Myocyte (in vitro differentiated cells): ENCODE results near the gene CMTM3. TPM values are rescaled to one million over a fixed set of nuclear protein-coding genes. Genes with fewer than 3 reads are reported as not detected.
"Not testable (repeated sequence)": the region's sequence is repeated elsewhere in the genome, so short reads cannot be mapped to it uniquely, and the experiment has no call there.

ENCODE experiments used
- DNase-seq: peaks from one replicate; pipeline ENCODE4 v3.0.0-alpha.2; 2012; ENCODE audit warnings: low read depth
- total RNA-seq: library from RNA; depleted of rRNA; stranded (reverse); fragments of >200 nt; gene quantifications from 2 replicates; pipeline ENCODE4 v1.2.3, GENCODE V29; 2014

Gene CMTM3
- total RNA-seq, 1 donor from 2014 or later, result 19.0 TPM

DNA sequence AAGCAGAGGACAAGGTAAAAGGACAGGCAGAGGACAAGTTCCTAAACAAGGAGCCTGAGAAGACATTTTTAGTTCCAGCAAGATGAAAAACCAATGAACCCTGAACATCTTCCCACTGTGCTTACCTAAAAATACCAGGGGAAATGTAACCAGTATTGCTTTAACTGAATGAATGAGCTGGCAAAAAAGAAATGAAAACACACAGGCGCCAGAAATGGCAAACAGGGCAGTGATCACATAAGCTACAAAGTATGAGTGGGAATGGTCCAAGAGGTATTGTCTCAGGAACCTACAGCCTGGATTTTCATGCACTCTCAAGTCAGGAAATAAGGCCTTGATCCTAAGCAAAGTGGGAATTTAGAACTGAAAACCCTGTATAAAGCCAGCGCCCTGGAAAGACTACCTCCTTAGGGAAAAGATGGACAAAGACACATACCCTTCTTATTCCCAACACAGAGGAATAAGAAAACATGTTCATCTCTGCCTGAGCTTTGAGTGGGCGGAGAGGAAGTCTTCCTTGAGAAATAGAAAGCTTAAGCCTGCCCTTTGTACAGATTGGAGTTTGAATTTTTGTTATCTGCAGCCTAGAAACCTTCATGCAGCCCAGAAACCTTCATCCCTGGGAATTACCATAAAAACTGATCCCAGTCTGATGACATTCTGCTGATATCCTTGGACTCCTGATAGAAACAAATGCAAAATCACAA is 23.1 kb upstream of the CMTM3 start:
- no peak for DNase-seq

DNA sequence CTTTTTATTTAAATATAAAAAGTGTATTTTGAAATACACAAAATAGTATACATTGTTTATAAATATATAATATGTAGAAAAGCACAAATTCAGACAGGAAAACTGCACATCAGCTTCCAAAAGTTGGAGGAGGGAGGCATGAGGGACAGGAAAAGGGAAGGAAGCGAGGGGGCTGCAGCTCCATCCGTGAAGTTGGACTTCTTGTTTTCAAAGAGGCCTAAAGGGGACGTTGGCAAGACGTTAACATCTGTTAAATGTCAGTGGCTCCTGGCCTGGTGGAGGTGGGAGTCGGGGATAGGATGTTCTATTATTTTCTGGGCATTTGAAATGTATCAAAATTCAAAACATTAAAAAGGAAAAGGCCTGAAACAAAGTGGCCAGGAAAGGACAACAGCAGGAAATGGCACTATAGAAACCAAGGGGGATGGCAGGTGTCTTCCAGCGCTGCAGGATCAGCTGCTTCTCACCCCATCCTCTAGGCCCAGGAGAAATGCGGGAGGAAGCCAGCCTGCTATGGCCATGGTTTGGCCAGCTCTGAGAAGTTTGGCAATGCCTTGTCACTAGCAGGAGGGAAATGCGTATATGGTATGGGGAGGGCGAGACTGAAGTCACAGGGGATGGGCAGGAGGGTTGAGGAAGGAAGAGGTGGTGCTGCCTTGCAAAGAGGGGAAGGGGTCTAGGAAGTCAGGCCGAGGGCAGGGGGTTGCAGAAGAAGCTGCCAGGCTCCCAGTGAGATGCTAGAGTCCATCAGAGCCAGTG is 18.8 kb upstream of the CMTM3 start:
- no peak for DNase-seq

DNA sequence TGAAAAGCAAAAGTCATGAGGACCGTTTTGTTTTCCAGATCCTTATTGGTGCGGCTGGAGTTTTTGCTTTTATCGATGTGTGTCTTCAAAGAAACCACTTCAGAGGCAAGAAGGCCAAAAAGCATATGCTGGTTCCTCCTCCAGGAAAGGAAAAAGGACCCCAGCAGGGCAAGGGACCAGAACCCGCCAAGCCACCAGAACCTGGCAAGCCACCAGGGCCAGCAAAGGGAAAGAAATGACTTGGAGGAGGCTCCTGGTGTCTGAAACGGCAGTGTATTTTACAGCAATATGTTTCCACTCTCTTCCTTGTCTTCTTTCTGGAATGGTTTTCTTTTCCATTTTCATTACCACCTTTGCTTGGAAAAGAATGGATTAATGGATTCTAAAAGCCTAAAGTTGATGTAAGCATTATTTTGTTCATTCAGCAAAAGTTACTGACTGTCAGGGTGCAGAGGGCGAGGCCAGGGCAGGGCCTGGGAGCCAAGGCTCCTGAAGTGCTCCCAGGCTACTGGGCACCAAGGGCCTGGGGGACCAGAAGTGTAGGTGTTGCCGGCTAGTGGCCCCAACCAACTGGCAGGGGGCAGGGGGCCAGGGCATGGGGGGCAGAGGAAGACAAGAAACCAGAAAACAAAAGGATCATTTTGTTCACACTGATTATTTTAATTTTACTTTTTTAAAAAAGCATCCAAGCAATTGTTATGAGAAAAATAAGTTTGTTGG is 16.5 kb upstream of the CMTM3 start:
- DNase-seq, result no peak

DNA sequence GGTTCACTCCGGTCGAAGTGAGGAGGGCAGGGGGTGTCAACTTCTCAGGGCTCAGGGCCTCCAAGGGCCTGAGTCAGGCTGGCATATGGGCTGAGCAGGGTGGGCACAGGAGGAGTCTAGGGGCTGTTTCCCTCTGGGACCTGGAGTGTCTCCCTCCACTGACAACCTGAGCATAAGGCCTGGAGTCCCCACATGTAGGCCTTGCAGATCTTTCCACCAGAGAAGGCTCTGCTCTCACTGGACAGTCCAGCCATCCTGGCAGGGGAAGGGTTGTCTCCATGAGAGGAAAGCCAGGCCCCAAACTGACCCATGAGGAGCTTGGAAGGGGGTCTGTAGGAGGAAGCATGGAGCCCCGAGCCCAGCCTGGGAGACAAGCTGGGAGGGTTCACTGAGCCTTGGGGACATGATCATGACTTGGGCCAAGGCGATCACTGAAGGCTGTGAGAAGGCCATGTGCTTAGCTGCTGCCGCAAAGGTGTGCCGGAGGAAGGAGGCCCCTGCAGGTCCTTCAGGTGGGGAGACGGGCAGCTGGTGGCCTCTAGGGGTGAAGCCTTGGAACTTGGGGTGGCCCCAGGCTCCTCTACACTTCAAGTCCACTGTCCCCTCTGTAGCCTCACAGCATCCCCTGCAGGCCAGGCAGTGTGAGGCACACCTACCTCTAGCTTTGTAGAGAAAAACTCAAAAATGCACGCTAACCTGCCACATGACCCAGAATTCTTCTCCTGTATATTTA is 15.4 kb upstream of the CMTM3 start:
- no peak for DNase-seq

DNA sequence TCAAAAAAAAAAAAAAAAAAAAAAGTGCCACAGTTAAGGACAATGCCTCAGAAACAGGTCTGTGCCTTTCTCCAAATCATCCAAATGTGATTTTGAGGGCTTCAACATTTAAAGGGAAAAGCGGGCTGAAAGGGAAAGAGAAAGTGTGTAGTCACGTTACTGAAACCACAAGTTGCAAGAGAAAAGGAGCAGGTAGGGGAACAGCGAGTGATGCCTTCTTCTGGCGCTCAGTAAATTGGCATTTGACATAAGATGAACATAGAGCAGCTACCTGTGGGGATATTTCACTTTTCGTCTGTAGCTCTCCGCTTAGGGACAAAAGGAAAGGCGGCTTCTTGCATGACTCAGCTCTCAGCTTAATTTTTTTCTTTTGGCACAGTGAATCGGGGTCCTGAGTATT is 14.2 kb upstream of the CMTM3 start:
- DNase-seq, result no peak

DNA sequence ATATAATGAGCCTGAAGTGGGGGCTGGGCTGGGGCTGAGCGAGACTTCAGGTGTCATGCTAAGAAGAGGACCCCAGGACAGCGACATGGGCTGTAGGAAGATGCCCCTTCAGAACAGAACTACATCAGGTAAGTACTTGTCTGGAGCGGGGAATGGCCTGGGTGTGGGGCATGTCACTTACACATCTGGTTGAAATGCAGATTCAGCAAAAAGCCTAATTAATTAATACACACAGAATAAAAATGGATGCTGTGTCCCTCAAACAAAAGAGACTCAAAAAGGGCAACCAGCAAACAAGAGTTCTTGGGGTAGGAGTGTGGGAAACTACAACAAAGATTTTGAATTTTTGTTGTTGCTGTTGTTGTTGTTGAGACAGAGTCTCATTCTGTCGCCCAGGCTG is 13.5 kb upstream of the CMTM3 start:
- no peak for DNase-seq

DNA sequence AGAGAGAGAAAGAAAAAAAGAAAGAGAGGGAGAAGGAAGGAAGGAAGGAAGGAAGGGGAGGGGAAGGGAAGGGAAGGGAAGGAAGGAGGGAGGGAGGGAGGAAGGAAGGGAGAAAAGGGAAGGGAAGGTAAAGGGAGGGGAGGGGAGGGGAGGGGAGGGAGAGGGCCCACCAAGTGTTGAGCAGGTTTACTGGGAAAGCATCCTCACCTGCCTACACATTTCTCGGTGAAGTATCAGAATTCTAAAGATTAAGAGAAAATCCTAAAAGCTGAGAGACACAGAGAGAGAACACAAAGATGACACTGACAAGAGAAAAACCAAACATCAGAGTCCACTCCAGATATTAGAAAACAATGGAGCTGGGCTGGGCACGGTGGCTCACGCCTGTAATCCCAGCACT is 12.3 kb upstream of the CMTM3 start:
- no peak for DNase-seq

DNA sequence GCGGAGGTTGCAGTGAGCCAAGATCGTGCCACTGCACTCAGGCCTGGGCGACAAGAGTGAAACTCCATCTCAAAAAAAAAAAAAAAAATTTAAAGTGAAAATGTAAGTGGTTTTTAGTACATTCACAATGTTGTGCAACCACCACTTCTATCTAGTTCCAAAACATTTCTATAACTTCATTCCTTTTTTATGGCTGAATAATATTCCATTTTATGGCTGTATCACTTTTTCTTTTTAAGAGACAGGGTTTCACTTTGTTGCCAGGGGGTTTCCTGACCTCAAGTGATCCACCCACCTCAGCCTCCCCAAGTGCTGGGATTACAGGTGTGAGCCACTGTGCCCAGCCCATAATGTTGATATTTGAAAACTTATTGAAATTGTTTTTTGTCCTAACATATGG is 11.7 kb upstream of the CMTM3 start:
- DNase-seq, result no peak

DNA sequence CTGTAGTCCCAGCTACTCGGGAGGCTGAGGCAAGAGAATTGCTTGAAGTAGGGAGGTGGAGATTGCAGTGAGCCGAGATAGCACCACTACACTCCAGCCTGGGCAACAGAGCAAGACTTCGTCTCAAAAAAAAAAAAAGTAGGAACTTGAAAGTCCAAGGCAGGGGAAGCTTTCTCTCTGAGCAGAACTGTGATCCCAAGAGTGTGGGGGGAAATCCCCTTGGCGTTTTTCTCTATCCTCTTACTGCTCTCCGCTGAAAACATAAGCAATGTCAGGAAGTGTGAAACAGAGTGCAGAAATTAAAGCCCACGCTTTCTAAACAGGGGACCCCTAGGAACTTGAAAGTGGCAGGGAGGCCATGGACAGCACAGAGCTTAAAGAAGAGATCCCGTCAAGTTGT is 9.8 kb upstream of the CMTM3 start:
- DNase-seq, result no peak

DNA sequence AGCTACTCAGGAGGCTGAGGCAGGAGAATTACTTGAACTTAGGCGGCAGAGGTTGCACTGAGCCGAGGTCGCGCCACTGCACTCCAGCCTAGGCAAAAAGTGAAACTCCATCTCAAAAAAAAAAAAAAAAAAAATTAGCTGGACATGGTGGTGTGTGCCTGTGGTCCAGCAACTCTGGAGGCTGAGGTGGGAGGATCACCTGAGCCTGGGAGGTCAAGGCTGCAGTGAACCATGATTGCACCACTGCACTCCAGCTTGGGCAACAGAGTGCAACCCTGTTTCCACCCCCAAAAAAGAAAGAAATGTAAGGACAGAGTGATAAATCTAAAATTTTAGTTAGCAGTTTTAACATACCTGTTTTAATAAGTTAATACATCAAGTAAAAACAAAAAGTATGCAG is 7.9 kb upstream of the CMTM3 start:
- not testable (repeated sequence) for DNase-seq

DNA sequence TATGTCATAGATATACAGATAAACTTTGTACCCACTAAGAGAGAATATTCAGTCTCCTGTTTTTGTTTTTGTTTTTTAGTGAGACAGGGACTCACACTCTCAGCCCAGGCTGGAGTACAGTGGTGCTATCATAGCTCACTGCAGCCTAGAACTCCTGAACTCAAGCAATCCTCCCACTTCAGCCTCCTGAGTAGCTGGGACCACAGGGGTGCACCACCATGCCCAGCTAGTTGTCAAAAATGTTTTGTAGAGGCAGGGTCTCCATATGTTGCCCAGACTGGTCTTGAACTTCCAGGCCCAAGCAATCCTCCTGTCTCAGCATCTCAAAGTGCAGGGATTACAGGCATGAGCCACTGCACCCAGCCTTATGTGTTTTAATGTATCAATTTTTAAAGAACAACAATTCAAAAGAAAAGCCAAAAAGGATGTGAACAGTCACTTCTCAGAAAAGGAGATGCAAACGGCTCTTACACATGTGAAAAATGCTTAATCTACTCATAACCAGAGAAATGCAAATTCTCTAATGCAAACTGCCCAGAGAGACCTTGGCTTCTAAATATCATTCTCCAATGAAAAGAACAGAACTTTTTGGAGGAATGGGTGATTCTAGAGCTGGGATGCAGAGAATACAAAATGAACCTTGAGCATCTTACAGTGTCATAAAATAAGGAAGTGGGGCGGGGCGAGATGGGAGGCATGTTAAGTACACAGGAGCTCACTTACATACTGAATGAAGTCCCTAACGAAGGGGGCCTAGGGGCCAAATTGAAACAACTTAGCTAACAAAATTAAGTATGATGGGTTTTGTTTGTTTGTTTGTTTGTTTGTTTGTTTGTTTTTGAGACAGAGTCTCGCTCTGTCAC is 7.3 kb upstream of the CMTM3 start:
- no peak for DNase-seq

DNA sequence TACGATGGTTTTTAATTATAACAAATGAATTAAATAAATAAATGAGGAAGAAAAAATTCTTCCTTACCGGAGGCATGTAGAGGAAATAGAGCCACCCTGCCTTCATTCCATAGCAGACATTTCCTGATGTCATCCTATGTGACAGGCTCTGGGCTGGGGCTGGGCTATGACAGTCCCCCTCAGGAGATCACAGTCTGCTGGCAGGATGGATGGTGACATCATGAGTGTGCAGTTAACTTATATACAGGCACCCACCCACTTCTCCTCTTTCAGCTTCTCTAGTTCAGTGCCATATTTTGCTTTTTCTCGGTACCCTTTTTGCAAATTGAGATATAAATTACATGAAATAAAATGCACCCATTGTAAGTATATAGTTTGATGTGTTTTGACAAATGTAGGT is 6.4 kb upstream of the CMTM3 start:
- no peak for DNase-seq

DNA sequence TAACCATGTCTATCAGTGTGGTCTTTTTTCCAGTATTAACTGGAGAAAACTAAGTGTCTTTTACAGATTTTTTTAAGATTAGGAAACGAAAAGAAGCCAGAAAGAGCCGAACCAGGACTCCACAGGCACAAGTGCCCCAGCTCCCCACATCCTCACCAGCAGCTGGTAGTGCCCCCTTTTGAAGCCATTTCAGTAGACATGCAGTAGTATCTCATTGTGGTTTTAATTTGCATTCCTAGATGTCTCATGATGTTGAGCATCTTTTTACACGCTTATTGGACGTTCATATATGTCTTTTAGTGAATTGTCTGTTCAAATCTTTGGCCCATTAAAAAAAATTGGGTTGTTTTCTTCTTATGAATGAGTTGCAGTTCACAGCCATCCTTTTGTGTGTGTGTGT is 4.8 kb upstream of the CMTM3 start:
- no peak for DNase-seq

DNA sequence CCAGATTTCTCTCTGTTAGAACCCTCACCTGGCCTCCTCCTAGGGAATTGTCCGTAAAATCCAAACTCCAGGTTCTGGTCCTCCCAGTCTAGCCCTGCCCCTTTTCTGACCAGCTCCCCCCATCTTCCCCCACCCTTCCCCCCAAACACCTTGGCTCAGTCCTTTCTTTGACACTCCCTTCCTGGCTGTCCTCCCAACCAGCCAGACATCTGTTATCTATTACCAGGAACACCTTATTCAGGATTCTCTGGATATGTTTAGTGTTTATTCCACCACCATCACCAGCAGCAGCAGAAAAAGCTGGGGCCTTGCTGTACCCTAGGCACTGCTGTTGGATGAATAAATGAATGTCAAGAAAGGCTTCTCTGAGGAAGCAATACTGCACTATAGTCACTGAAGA is 4.0 kb upstream of the CMTM3 start:
- DNase-seq, result no peak

DNA sequence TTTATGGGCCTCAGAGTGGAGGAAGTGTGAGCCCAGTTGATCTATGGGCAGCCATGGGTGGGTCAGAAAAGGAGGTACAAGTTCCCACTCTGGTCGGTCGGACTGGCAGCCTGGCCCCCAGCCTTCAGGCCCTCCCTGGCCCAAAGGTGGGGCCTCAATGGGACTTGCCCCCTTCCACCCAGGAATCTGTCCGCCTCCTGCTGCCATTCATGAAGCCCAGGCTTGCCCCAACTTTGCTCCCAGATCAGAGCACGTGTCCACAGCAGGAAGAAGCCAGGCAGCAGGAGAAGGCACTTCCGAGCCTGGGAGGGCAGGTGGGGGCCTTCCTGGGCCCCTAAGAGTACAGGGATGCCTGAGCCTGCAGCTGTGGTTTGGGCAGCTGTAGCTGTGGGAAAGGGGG is 3.0 kb upstream of the CMTM3 start:
- DNase-seq, result no peak

DNA sequence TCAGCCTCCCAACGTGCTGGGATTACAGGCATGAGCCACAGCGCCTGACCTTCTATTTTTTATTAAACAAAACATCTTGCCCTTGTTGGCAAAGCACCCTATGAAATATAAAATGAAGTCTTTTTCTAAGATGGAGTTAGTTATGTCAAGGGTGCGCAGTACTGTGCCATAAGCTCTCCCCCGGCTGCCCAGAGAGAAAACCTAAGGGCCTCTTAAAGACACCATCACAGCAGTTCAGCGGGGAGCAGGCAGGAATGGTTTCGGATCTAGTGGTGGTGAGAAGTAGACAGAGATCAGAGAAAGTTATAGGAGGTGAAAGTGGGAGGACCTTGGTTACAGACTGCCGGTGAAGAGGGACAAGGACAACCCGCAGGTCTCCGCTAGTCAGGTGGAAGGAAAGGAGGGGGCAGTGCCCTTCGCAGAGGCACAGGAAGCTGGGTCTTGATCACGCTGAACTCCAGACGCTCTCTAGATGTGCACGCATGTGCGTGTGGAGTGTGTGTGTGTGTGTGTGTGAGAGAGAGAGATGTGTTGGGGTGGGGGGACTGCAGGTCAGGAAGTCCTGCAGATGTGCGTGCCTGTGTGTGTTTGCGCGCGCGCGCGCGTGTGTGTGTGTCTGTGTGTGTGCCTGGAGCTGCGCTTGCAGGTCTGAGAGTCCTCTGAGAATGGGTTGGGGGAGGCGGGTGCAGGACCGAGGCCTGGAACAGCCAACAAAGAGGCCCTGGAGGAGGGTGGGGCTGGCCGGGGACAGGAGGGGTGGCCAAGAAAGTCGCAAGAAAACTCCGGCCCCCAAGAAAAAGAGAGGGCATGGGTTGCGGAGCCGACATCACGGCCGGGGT is 748 bp upstream of the CMTM3 start:
- DNase-seq, result no peak

DNA sequence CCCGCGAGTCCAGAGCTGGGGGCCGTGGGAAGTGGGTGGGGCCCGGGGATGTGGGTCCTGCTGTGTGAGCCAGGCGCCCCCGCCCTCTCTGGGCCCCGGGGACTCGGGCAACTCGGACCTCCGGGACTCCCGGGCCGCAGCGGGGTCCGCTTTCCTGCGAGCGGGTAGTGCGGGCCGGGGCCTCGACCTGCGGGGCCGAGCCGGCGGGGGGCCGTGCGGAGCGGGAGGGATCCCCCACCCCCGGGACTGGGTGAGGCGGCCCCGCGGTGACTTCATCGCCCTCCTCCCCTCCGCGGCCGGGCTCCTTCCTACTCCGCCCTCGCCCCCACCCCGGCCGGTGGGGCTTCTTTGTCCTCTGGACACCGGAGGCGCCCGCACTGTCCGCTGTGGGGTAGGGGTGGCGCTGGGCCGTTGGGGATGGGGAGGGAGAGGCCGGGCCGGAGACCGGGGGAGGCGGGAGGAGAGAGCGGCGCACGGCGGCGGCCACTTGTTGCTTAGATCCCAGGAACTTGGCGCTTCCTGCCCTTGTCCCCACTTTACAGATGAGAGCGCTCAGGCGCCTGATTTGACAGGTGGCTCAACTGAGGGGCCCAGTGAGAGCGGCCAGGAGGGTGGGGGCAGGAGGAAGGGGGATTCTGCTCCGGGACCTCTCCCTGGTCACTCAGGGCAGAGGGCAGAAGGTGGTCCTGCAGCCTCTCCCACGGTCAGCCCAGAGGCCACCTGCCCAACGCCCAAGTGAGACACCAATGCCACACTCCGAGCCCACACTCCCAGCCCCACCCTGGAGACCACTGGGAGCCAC is 874 bp downstream of the CMTM3 start:
- DNase-seq, result peak; percentile 64

DNA sequence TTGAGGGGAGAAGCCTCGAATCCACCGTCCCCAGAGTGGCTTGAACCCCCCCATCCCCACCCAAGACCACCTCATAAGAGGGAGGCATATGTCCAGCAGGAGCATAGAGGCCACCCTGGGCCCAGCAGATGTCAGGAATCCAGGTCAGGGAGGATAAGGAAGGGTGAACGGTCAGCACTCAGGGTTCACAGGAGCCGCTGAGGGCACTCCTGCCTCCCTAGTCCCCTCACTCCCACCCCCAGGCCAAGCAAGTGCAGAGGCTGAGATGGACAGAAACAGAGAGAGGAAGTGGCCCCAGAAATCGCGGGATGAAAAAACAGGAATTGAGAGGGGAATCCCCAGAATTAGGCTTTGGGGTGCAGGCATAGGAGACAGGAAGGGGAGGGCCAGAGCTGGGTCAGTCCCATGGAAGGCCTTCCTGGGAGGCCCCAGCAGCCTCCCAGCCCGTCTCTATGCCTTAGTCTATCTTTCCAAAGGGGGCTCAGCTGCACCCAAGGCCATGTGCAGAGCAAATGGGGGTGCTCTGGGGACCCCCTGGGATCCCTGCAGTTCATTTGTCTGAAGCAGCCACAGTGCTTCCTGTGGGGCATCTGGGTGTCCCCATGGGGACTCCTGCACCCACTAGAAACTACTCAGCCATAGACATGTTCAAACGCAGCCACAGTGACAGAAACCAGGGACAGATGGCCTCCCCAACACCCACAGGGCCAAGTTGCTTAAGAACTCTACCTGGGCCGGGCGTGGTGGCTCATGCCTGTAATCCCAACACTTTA is 1.7 kb downstream of the CMTM3 start:
- no peak for DNase-seq
